Measurements from ENCODE around the gene SLC17A6.

Gene SLC17A6

DNA sequence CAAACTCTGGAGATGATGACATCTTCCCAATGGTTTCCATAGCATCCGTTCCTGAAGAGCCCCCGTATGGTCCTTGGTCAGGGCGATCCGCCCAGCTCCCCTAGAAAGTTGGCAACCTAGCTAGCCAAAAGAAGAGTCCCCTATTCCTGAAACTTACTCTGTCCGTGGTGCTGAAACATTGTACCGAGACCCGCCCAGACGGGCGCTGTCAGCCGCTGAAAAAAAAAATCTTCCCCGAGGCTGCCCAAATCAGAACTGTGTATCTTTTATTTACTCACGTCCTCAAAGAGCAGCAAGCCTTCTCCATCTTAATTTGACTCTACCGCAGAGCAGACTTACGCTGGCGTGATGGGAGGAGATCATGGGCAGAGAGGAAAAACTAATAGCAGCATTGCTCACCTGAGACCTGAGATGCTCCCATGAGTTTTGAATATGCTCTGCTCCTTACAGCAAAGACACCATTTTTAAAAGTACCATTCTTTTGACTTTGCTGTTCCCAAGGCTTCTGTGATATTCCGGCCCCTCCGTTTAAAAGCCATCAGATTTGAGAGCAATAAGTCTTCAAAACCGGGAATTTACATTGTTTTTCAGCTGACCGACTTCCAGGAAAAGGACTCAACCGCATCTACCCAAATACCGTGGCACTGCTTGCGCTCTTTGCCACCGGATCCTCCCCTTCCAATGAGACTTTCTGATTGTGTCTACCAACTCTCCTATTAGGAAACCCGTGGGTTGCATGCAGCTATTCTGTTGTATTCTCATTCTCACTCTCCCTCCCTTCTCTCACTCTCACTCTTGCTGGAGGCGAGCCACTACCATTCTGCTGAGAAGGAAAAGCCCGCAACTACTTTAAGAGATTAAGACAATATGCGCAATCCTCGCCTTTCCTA, at the start of gene SLC17A6:
Gene SLC17A6 (plus strand): TSS at position 786 of the 890 bp plus-strand sequence. CDS start 153 bp downstream, outside the sequence.
- no peak within 1 kb of the TSS for H3K27ac ChIP-seq
- no peak within 1 kb of the TSS for H3K4me3 ChIP-seq

DNA sequence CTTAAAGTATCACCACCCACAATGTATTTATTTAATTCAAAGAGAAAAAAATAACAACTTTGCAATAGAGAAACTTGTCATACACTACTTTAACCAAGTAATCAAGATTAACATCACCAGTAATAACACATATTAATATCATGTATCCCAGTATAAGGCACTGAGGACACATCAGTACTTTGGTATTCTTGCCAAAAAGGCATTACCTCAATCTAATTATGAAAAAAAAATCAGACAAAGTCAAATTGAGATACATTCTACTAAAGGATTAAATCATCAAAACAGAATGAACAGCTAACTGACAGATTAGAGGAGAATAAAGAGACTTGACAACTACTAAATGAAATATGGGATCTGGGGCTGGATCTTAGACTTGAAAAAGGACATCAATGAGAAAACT, 35.8 kb upstream of the SLC17A6 start:
- H3K27ac ChIP-seq, result no peak overlapping the region
- H3K4me3 ChIP-seq, result no peak overlapping the region

DNA sequence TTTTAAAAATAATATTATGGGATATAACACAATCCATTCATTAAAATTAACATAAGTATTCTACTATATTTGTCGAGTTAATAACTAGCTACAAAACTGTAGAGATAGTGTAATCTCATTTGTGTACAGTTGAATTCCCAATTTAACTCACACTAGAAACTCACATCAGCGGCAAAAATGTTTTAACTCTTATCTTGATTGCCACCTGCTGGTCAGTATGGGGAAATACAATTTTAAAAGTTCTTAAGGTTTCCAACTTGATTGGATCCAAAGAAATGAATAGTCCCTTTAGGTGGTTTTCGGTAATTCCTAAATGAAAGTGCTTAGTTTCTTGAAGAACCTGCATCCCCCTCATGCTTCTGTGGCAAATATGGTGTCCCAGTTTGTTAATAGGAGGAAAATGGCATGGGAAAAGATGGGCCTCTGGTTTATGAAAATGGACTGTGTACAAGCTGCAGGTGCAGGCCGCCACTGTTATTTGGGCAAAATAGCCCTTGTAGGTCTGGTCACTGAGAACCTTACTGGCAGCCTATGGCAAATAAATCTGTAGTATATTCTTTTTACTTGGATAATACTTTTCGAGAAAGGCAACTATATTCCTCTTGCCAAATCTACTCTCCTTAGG, 33.7 kb upstream of the SLC17A6 start:
- H3K27ac ChIP-seq, result no peak overlapping the region
- H3K4me3 ChIP-seq, result no peak overlapping the region

DNA sequence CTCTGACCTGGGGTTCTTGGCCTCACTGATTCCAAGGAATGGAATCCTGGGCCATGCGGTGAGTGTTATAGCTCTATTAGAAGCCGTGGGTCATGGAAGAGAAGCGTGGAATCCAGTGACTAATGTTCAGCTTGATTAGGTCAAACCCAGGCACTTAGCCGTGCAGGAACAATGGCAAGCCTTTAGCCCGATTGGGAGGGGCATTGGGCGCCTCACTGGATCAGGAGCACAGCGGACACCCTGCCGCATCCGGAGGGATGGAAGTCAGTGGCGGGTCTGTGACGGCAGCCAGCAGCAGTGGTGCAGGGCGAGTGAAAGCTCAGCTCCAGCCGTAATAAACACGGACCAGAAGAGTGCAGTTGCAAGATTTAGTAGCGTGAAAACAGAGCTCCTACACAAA, 20.5 kb upstream of the SLC17A6 start:
- Histone ChIP-seq H3K4me3 (no peak overlapping the region), H3K27ac (no peak overlapping the region)

DNA sequence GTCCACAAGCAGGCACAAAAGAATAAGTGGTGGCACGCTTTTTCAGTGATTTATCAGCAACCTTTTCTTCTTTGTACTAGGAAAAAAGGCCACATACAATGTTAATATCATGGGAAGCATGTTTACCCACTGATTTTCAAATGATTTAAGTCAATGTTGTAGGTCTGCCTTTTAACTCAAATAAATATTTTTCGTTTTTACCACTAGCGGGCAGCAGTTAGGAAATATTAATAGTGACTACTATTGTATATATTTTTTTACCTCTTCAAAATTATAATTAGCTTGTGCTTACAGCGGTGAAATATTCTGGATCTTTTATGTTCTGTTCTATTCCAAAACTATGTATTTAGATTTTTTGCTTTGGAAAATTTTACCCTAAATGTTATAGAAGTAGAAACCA, 6.4 kb upstream of the SLC17A6 start:
- H3K4me3 ChIP-seq, result no peak overlapping the region
- no peak overlapping the region for H3K27ac ChIP-seq

DNA sequence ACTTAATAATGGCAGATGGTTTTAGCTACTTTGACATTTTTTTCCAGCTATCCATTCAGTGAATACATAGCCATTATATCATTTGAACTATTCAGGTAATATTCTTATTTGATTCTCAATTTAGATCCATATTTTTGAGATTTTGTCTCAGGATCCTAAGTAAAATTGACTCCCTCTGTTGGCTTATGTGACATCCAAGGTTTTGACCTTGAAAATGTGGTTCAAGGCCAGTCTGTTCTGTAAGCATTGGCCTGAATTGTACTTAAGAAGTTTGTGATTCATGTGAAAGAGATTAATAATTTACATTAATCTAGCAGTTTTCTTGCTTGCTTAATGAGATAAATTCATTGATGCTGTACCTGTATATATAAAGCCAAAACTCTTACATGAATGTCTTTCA, 1.6 kb upstream of the SLC17A6 start:
- Histone ChIP-seq H3K27ac (no peak overlapping the region), H3K4me3 (no peak overlapping the region)

DNA sequence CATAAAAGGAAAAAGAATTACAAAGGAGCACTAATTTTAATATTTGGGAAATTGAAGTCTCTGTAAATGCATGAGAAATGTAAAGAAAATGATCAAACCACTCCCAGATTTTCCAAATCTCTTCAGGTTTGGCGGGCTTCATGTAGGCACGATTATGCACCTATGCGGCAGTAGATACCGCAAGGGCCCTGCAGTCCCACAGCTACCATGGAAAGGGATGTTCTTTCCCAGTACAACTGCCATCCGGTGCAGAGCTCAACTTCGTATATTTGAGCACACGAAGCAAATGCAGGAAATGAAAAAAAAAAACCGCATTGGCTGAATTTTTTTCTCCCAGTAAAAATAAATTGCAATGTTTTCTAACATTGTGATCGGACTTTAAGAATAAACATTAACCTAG, 1.4 kb downstream of the SLC17A6 start:
- Histone ChIP-seq H3K4me3 (no peak overlapping the region), H3K27ac (no peak overlapping the region)

DNA sequence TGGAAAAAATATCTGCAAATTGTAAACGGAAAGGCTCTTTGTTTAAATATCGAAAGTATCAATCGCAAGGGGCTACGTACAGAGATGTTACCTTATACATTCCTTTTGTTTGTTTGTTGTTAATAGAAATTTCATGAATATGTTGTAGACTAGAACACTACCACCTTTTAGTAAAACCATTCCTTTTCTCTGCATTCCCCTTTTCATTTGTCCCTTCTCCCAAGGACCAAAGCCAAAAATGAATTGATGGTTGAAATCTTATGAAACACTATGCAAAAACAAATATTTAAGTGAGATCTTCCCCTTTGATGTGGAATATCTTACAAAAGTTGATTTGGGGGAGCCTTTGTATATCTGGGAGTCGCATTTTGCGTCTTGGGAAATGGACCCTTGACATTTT, 2.1 kb downstream of the SLC17A6 start:
- Histone ChIP-seq H3K4me3 (no peak overlapping the region), H3K27ac (no peak overlapping the region)

DNA sequence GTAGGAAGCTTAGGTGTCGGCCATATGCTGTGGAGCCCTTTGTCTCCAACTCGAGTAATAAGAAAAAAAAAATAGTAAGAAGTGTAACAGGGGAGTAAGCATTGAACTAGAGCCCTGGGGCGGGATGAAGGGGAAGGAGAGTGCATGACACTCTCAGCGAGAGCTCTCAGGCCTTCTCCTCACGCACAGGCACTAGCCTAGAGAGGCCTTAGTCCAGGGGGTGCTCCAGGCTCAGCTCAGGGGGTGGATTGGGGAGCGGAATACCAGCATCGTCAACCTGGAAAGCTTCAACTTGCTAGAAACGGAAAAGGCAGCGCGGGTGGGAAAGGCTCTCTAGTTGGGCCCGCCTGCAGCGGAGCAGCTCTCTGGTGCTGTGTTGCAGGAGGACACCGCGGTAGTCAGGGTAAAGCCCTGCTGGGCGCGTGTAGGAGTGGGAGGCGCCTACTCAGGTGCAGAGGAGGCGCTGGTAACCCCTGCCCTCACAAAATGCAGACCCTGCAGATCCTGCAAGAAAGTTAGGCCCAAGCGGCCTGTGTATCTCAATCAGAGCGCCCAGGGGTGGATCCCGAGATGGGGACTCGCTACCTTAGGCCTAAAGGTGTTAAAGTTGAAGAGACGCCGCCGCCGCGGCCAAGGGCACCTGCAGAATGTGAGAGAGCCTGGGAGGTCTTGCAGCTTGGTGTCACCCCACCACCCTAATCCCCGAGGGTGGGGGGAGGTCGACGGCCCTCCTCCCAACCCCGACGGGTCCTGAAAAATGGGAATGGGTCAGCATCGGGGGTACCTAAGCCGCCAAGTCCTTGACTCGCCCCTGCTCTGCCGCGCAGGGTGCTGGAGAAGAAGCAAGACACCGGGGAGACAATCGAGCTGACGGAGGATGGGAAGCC, 2.8 kb downstream of the SLC17A6 start:
- Histone ChIP-seq H3K27ac (no peak overlapping the region), H3K4me3 (no peak overlapping the region)

DNA sequence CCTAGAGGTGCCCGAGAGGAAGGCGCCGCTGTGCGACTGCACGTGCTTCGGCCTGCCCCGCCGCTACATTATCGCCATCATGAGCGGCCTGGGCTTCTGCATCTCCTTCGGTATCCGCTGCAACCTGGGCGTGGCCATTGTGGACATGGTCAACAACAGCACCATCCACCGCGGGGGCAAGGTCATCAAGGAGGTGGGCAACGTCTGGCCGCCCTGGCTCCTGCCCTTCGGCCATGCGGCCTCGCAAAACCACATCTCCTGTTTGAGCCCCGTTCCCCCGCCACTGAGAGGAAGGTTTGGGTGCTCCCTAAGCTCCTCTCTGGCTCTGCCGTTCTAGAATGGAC, 3.4 kb downstream of the SLC17A6 start:
- H3K4me3 ChIP-seq, result no peak overlapping the region
- H3K27ac ChIP-seq, result no peak overlapping the region

DNA sequence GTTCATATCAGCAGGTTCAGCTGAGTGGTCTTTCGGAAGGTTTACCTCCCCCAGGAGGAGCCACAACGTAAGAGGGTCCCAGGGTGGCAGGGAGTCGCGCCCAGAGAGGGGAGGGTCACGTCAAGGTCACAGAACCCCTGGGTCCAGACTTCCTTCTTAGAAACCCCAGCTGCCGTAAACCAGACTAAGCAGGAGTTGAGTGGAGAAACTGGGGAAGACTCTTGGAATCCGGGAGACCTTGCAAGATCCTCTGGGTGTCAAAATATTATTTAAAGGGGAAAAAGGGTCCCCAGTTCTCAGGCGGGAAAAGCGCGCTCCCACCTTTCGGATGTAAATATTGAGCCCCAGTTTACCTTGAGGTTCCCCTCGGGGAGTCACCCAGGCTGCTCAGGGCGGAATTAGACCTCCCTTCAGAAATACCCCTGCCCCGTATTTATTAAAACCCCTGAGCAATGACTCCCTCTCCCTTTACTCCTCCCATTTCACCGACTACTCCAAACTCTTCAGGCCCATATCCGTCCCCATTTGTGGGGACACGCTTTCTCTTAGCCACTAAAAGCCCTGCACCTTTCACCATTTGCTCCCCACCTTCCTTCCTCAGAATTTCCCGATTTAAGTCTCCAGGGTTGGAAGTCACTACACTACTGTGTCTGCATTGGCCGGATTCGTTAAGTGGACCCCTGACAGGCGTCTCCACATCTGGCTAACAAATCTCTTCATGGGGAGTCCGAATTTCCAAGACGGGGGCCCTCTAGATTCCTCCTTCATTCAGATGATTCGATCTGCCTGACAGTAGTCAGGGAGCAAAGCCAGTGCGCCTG, 4.2 kb downstream of the SLC17A6 start:
- no peak overlapping the region for H3K4me3 ChIP-seq
- H3K27ac ChIP-seq, result no peak overlapping the region

DNA sequence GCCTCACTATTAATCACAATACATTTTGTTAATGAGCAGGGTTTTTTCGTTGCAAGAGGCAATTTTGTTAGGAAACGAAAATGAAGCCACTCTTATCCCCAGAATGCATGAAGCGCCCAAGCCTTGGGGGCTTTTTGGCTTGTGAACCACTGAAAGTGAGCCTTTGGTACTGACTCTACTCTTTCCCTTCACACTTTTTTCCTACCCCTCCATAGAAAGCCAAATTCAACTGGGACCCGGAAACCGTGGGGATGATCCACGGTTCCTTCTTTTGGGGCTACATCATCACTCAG, 4.8 kb downstream of the SLC17A6 start:
- no peak overlapping the region for H3K4me3 ChIP-seq

DNA sequence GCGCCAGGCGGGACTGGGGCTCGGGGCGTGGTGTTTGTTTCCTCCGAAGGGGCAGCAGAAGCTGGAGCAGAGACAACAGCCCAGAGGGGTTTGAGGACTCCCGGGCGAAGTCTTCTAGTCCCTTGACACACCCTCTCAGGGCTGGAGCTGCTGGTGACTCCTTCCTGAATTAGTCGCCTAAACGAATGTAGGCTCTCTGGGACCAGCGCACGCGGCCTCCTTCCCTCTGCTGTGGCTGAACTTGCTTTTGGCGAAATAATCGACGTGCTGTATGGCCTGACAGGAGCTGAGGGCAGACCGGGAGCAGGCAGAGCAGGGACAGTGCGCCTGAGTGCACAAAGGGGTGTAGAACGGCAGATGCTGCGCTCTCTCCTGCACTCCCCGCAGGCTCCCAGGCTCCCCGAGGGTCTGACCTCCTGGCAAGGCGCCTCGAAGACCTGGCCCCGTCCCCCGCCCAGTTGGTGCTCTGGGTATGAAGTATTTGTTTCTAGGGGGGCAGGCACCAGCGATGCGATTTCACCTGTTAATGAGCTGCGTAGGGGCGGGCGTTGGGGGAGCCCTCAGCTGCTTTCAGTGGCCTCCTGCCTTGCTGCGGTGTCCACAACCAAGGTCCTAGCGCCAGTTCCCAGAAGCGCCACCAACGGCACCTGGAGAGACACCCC, 5.3 kb downstream of the SLC17A6 start:
- Histone ChIP-seq H3K27ac (no peak overlapping the region), H3K4me3 (no peak overlapping the region)

More for the DNA sequence above, 4.8 kb downstream of the SLC17A6 start:
- H3K27ac ChIP-seq, result no peak overlapping the region

DNA sequence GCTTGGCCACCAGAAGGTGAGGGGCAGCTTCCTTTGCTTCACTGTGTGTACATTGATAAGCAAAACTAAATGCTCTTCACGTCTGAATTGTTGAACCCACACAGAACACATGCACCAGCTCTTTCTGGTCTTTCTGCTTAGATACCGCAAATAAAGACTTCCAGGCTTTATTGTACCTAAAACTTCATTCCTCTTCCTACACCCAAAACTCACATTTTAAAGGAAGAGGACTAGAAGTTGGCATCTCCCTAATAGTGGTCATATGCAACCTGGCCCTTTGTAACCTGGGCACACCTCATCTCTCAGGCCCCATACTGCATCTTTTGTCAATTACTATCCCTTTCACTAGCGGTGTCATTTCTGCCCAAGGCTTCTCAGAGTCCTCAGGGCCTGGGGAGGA, 5.9 kb downstream of the SLC17A6 start:
- Histone ChIP-seq H3K4me3 (no peak overlapping the region), H3K27ac (no peak overlapping the region)

DNA sequence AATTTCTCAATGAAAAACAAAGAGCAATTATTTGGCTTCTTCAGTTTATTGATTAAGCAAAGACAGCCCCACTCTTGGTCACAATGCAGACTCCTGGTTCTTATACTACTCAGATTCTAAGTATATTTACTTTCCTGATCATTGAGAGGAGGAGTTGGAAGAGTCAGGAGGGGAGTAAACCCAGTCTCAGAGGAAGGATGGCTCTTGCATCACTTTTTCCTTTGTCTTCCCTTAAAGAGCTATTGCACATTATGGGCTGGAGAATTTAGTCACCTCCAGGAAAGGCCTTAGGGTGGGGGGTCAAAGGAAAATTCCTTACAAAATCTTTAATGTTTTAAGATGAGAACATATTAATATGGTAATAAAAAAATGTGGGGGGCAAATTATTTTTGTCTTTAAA, 8.1 kb downstream of the SLC17A6 start:
- Histone ChIP-seq H3K4me3 (no peak overlapping the region), H3K27ac (no peak overlapping the region)

DNA sequence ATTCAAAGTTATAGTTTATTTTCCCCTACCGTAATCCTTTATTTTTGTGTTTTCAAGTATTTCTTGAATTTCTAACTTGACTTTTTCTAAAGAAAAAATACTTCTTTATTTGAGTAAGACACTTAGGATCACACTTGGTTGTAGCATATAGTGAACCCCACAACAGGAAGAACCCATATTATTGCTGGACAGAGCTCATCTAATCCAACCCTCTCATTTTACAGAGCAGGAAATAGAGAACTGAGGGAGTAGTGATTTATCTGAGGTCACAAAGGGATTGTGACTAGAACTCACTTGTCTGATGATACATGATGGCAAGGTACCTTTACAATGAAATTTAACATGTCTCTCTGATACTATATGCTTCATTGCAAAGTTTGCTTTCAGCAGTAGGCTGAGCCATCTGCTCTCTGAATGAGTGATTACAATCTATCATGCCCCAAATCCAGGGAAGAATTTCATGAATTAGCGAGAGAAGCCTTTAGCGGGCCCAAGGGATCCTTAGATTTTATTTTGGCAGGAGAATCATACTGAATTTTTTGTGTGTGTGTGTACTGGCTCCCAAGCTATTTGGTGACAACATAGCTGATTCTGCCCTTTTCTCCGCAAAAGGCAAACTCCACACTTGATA, 9.8 kb downstream of the SLC17A6 start:
- Histone ChIP-seq H3K4me3 (no peak overlapping the region), H3K27ac (no peak overlapping the region)

DNA sequence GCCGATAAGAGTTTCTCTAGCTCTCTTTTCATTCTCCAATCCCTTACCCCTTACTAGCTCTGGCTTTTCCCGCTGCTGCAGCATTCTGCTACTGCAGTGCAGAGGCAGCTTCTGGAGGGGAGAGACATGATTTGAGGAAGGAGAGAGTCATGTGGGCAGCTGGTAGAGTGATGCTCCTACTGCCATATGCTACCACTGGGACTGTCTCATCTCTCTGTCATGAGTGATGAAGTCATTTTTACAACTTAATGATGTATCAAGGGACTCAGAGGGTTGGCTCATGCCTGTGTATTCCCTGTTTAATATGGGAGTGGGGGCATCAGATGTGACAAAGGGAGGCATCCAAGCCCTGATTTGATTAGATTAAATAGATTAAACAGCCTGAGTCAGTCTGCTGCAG, 11.3 kb downstream of the SLC17A6 start:
- H3K4me3 ChIP-seq, result no peak overlapping the region
- no peak overlapping the region for H3K27ac ChIP-seq

DNA sequence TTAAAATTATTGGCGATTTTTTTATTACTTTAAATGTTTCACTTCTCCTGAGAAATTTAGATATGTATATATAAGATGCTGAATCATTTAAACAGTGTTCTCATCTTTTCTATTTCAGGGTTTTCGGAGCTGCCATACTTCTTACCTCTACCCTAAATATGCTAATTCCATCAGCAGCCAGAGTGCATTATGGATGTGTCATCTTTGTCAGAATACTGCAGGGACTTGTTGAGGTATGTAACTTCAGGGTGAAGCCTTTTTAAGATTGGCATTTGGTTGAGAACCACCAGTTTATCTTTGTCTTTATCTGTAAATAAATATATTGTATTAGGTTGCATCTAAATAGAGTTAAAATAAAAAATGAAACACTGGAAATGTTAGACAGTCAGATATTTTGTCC, 21.1 kb downstream of the SLC17A6 start:
- Histone ChIP-seq H3K4me3 (no peak overlapping the region), H3K27ac (no peak overlapping the region)

DNA sequence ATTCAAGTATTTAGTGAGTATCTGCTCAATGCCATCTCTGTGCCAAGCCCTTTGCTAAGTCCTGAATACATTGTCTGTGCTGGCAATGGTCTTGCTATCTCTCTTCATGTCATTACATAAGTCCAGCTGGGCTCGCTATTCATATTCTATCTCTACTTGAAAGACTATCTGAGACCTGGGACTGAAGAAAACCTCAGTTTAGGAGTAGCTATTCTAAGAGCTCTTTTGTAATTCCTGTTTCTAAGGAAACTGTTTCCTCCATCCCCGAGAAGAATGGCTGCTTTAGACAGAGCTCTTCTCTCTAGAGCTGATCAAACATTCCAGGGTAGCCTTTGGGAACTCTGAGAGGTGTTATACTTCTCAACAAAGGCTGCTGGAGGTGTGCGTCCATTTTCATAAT, 33.0 kb downstream of the SLC17A6 start:
- no peak overlapping the region for H3K4me3 ChIP-seq
- H3K27ac ChIP-seq, result no peak overlapping the region

Measured in skin epidermis (tissue), 12 donors.